ENCODE results near the gene JOSD2.

DNA sequence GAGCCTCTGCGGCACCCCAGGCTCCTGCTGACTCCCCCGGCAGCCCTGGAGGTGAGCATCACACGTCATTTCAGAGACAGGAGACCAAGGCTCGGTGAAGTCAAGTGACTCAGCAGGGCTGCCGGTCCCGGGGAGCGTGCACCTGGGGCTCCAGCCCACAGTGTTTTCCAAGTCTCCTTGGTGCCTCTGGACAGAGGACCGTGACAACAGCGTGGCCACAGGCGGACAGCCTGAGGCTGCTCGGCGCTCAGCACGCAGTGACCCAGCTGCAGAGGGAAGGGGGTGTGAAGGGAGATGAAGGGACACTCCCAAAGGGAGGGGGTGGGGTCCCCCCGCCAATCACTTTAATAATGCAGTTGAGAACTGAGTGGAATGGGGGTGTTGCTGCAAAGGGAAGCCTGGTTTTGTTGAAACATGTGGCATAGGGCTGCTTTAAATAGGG, 20.2 kb upstream of the JOSD2 start:
- TF ChIP-seq POLR2AphosphoS5 (IDR thresholded peaks at IDR 0.05; ENCODE audit: control insufficient read depth, insufficient read depth, low read depth, low read length) (no peak), HDAC2 (IDR thresholded peaks at IDR 0.05) (no peak), E2F4 (CRISPR knock-in tag; IDR thresholded peaks at IDR 0.05; ENCODE audit: low read depth) (no peak), POLR2G (IDR thresholded peaks at IDR 0.05; ENCODE audit: low read depth, low read length) (no peak), SRSF9 (IDR thresholded peaks at IDR 0.05; ENCODE audit: borderline replicate concordance, low read depth, low read length) (no peak), FOXA1 (IDR thresholded peaks at IDR 0.05; ENCODE audit: borderline replicate concordance) (no peak)
